Fibroblast of lung (primary cell): Measurements from ENCODE around the gene PCDHGA1. TPM values are rescaled to one million over a fixed set of nuclear protein-coding genes. Genes with fewer than 3 reads are reported as not detected.

Experiments
- DNase-seq, 2 donors: peaks; one replicate each; pipeline versions ENCODE4 v3.0.0 to v3.0.0-alpha.2; 2010; ENCODE audit warnings: low read depth in 2 of 2
- H2AFZ ChIP-seq: 2 replicates; pipeline ENCODE4 v1.5.1; 2012; ENCODE audit warnings: low read length, control low read depth, inconsistent platforms
- H3K27ac ChIP-seq: 2 replicates; pipeline ENCODE4 v1.5.1; 2011; ENCODE audit warnings: low read length, control low read depth; ENCODE audit not compliant: insufficient read depth
- H3K27me3 ChIP-seq: 2 replicates; pipeline ENCODE4 v1.5.1; 2011; ENCODE audit warnings: mild to moderate bottlenecking, low read length; ENCODE audit not compliant: control insufficient read depth, insufficient read depth
- H3K36me3 ChIP-seq: 2 replicates; pipeline ENCODE4 v1.5.1; 2011; ENCODE audit warnings: low read length; ENCODE audit not compliant: control insufficient read depth, insufficient read depth
- H3K4me1 ChIP-seq: 2 replicates; pipeline ENCODE4 v1.5.1; 2011; ENCODE audit warnings: low read length; ENCODE audit not compliant: control insufficient read depth, insufficient read depth; ENCODE audit errors: extremely low read depth
- H3K4me2 ChIP-seq: 2 replicates; pipeline ENCODE4 v1.5.1; 2011; ENCODE audit warnings: low read length, control low read depth; ENCODE audit not compliant: insufficient read depth; ENCODE audit errors: extremely low read depth
- H3K4me3 ChIP-seq, 4 experiments: fragments of 200-600 bp in 1 of 4; sonication (generic) in 1 of 4; replicated peaks in 1 of 4; 2 replicates each; pipeline ENCODE4 v1.5.1; 2011 to 2016; ENCODE audit warnings: low read length in 4 of 4, low read depth in 3 of 4, mild to moderate bottlenecking in 3 of 4, control low read depth in 2 of 4, inconsistent platforms in 1 of 4, mixed read lengths in 1 of 4; ENCODE audit not compliant: insufficient read depth in 1 of 4; ENCODE audit errors: control extremely low read depth in 1 of 4
- H3K79me2 ChIP-seq: 2 replicates; pipeline ENCODE4 v1.5.1; 2012; ENCODE audit warnings: mild to moderate bottlenecking, low read length, inconsistent platforms; ENCODE audit not compliant: control insufficient read depth, insufficient read depth
- H3K9ac ChIP-seq: 2 replicates; pipeline ENCODE4 v1.5.1; 2011; ENCODE audit warnings: mild to moderate bottlenecking, low read length, control low read depth; ENCODE audit not compliant: insufficient read depth
- H3K9me3 ChIP-seq: 2 replicates; pipeline ENCODE4 v1.5.1; 2012; ENCODE audit warnings: low read depth, low read length; ENCODE audit not compliant: control insufficient read depth, insufficient read depth
- H4K20me1 ChIP-seq: 2 replicates; pipeline ENCODE4 v1.5.1; 2011; ENCODE audit warnings: low read length; ENCODE audit not compliant: control insufficient read depth, insufficient read depth; ENCODE audit errors: extremely low read depth
- EZH2 ChIP-seq: IDR thresholded peaks from 2 replicates; pipeline ENCODE4 v1.5.1; 2012; ENCODE audit warnings: low read length, control low read depth, mild to moderate bottlenecking; ENCODE audit errors: missing control alignments
- polyA plus RNA-seq, 2 donors: library from polyadenylated mRNA; depleted of rRNA in 1 of 2; stranded (reverse) in 1 of 2; unstranded in 1 of 2; fragments of >200 nt; gene quantifications; 2 replicates each; pipeline ENCODE4 v1.2.1, GENCODE V29; 2011 to 2012; ENCODE audit warnings: missing spikeins in 1 of 2
- total RNA-seq: library from RNA; depleted of rRNA; stranded (reverse); fragments of >200 nt; gene quantifications from 2 replicates; pipeline ENCODE4 v1.2.1, GENCODE V29; 2014
- TF ChIP-seq, protein P1 (sequence below), 2 donors: IDR thresholded peaks in 1 of 2; conservative IDR thresholded peaks in 1 of 2; 1 replicate in 1 of 2; 2 replicates in 1 of 2; pipeline ENCODE4 v1.5.1; 2011 to 2012; ENCODE audit warnings: low read length in 2 of 2, control low read depth in 1 of 2, inconsistent platforms in 1 of 2, low read depth in 1 of 2, mild to moderate bottlenecking in 1 of 2

The PCDHGA1 gene
- total and polyA plus RNA-seq, 2 donors (not counting 1 experiment from before 2014, with no cell fraction given) = 1.6 to 1.8 TPM

DNA sequence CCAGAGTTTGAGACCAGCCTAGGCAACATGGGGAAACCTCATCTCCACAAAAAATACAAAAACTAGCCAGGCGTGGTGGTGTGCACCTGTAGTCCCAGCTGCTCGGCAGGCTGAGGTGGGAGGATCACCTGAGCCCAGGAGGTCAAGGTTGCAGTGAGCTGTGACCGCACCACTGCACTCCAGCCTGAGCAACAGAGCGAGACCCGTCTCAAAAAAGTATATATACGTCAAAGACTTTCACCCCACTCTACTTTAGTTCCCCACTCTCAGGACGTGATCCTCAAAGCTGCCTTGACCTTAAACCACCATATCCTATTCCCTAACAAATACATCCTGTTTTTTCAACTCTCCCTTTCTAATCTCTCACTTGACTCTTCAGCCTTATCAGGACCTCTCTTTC lies 199.6 kb downstream of the PCDHGA1 start:
- no peaks in the 10 kb centered on the region for H4K20me1 ChIP-seq
- H2AFZ ChIP-seq = no peak overlapping the region
- H3K27me3 ChIP-seq = no peaks in the 10 kb centered on the region
- H3K9ac ChIP-seq = no peak overlapping the region
- DNase-seq = no peak
- H3K4me1 ChIP-seq = peaks cover 38% of the 10 kb centered on the region
- H3K4me2 ChIP-seq = no peak overlapping the region
- no peak overlapping the region for H3K27ac ChIP-seq
- no peak for TF ChIP-seq EZH2
- TF ChIP-seq, protein P1, sequence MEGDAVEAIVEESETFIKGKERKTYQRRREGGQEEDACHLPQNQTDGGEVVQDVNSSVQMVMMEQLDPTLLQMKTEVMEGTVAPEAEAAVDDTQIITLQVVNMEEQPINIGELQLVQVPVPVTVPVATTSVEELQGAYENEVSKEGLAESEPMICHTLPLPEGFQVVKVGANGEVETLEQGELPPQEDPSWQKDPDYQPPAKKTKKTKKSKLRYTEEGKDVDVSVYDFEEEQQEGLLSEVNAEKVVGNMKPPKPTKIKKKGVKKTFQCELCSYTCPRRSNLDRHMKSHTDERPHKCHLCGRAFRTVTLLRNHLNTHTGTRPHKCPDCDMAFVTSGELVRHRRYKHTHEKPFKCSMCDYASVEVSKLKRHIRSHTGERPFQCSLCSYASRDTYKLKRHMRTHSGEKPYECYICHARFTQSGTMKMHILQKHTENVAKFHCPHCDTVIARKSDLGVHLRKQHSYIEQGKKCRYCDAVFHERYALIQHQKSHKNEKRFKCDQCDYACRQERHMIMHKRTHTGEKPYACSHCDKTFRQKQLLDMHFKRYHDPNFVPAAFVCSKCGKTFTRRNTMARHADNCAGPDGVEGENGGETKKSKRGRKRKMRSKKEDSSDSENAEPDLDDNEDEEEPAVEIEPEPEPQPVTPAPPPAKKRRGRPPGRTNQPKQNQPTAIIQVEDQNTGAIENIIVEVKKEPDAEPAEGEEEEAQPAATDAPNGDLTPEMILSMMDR (conservative IDR thresholded peaks at IDR 0.05 in 1 of 2, IDR thresholded peaks at IDR 0.05 in 1 of 2; ENCODE audit: low read depth in 1 of 2, low read length in 2 of 2) = no peak
- no peaks in the 10 kb centered on the region for H3K9me3 ChIP-seq
- no peaks in the 10 kb centered on the region for H3K36me3 ChIP-seq
- H3K79me2 ChIP-seq = no peaks in the 10 kb centered on the region
- H3K4me3 ChIP-seq = no peak overlapping the region

DNA sequence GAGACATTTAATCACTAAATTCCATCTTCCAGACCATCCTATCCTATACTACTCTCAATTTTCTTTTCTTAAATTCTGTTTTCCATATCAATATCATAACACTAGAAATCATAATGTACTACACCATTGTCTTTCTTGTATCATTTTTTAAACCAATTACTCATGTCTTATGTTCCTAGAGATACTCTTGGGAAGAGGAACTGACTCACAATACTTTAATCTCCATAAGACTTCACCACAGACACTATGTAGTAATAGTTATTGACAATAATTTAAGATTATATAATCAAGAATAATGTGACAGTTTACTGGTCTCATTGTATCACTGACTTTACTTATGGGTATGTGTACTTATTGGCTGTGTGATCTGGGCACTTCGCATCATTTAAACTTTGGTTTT lies 202.4 kb downstream of the PCDHGA1 start:
- no peaks in the 10 kb centered on the region for H3K27me3 ChIP-seq
- H3K9me3 ChIP-seq = no peaks in the 10 kb centered on the region
- no peak overlapping the region for H3K4me3 ChIP-seq
- no peak for TF ChIP-seq EZH2
- TF ChIP-seq, protein P1 (conservative IDR thresholded peaks at IDR 0.05 in 1 of 2, IDR thresholded peaks at IDR 0.05 in 1 of 2; ENCODE audit: low read depth in 1 of 2, low read length in 2 of 2) = no peak
- H4K20me1 ChIP-seq = no peaks in the 10 kb centered on the region
- no peak overlapping the region for H3K9ac ChIP-seq
- no peak for DNase-seq
- no peak overlapping the region for H2AFZ ChIP-seq
- H3K36me3 ChIP-seq = no peaks in the 10 kb centered on the region
- H3K4me1 ChIP-seq = peaks cover 21% of the 10 kb centered on the region
- no peaks in the 10 kb centered on the region for H3K79me2 ChIP-seq
- no peak overlapping the region for H3K27ac ChIP-seq
- H3K4me2 ChIP-seq = no peak overlapping the region

DNA sequence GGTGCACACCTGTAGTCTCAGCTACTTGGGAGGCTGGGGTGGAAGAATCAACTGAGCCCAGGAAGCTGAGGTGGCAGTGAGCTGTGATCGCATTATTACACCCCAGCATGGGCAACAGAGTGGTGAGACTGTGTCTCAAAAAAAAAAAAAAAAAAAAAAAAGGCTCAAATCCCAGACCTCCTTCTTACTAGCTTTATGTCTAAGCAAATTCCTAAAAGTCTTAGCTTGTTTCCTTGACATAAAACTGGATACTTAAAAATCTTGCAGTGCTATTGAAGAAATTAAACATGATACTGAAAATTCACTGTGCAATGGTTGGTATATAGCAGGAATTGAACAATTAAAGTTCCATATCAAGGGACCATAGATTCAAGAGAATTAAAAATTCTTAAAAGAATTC lies 203.6 kb downstream of the PCDHGA1 start:
- H2AFZ ChIP-seq = no peak overlapping the region
- no peaks in the 10 kb centered on the region for H4K20me1 ChIP-seq
- DNase-seq = no peak
- H3K36me3 ChIP-seq = no peaks in the 10 kb centered on the region
- no peak overlapping the region for H3K4me2 ChIP-seq
- TF ChIP-seq, protein P1 (conservative IDR thresholded peaks at IDR 0.05 in 1 of 2, IDR thresholded peaks at IDR 0.05 in 1 of 2; ENCODE audit: low read depth in 1 of 2, low read length in 2 of 2) = no peak
- TF ChIP-seq EZH2 = no peak
- H3K9me3 ChIP-seq = no peaks in the 10 kb centered on the region
- H3K4me1 ChIP-seq = peaks cover 14% of the 10 kb centered on the region
- no peak overlapping the region for H3K27ac ChIP-seq
- H3K27me3 ChIP-seq = no peaks in the 10 kb centered on the region
- H3K9ac ChIP-seq = no peak overlapping the region
- no peaks in the 10 kb centered on the region for H3K79me2 ChIP-seq
- H3K4me3 ChIP-seq = no peak overlapping the region
